WTC11 (cell line): ENCODE measurements around the gene MAN2B1. TPM values are rescaled to one million over a fixed set of nuclear protein-coding genes. Genes with fewer than 3 reads are reported as not detected.

ENCODE experiments used
- ATAC-seq: fragments of 200-7000 bp; cut with Tn5 transposase; 2 replicates; pipeline ENCODE4 v1.10.0; 2021; ENCODE audit warnings: mild to moderate bottlenecking, moderate library complexity
- CTCF ChIA-PET: fragments of 300-600 bp; sonication (Branson Sonifier 250); formaldehyde crosslinking; loops from one replicate; lab custom pipeline; 2021; ENCODE audit warnings: antibody characterized with exemption; lab: Charles Lee
- POLR2A ChIA-PET: fragments of 350-600 bp; sonication (Branson Sonifier 250); formaldehyde crosslinking; loops from one replicate; lab custom pipeline; 2021; ENCODE audit warnings: antibody characterized with exemption; lab: Charles Lee
- DNase-seq: peaks from one replicate; pipeline ENCODE4 v3.0.0; 2021; ENCODE audit warnings: low spot score
- H3K27ac Mint-ChIP-seq: 2 replicates; pipeline ENCODE4 v1.8.0; 2021; ENCODE audit warnings: mixed read lengths
- H3K27me3 Mint-ChIP-seq: 2 replicates; pipeline ENCODE4 v1.8.0; 2021; ENCODE audit warnings: low read depth, mild to moderate bottlenecking, moderate library complexity, mixed read lengths
- H3K36me3 Mint-ChIP-seq: 2 replicates; pipeline ENCODE4 v1.8.0; 2021; ENCODE audit warnings: mixed read lengths
- H3K4me1 Mint-ChIP-seq: 2 replicates; pipeline ENCODE4 v1.8.0; 2022; ENCODE audit warnings: mixed read lengths
- H3K4me3 Mint-ChIP-seq: 2 replicates; pipeline ENCODE4 v1.8.0; 2021; ENCODE audit warnings: mild to moderate bottlenecking, moderate library complexity, mixed read lengths
- H3K9me3 Mint-ChIP-seq: 2 replicates; pipeline ENCODE4 v1.8.0; 2021; ENCODE audit warnings: mixed read lengths
- ATF1 ChIP-seq: sonication (generic); formaldehyde crosslinking; IDR thresholded peaks from 2 replicates; pipeline ENCODE4 v1.8.1; 2023; ENCODE audit warnings: mild to moderate bottlenecking, moderate library complexity, missing genetic modification reagents
- CBFB ChIP-seq: sonication (generic); formaldehyde crosslinking; IDR thresholded peaks from 2 replicates; pipeline ENCODE4 v1.8.1; 2022; ENCODE audit warnings: mild to moderate bottlenecking, low read depth, missing genetic modification reagents
- FOXK1 ChIP-seq: sonication (generic); formaldehyde crosslinking; IDR thresholded peaks from 2 replicates; pipeline ENCODE4 v1.8.0; 2022; ENCODE audit warnings: mild to moderate bottlenecking, moderate library complexity, missing genetic modification reagents
- KAT7 ChIP-seq: sonication (generic); formaldehyde crosslinking; IDR thresholded peaks from 2 replicates; pipeline ENCODE4 v1.8.1; 2023; ENCODE audit warnings: missing genetic modification reagents, mild to moderate bottlenecking, borderline replicate concordance
- NR2C2 ChIP-seq: sonication (generic); formaldehyde crosslinking; IDR thresholded peaks from 2 replicates; pipeline ENCODE4 v1.8.0; 2022; ENCODE audit warnings: mild to moderate bottlenecking, missing genetic modification reagents
- OVOL2 ChIP-seq: fragments of 250-450 bp; sonication (Bioruptor Pico); IDR thresholded peaks from 2 replicates; pipeline ENCODE4 v1.9.0; 2021; ENCODE audit warnings: mild to moderate bottlenecking, borderline replicate concordance
- SOX15 ChIP-seq: fragments of 250-450 bp; sonication (Bioruptor Pico); IDR thresholded peaks from 2 replicates; pipeline ENCODE4 v1.9.0; 2021; ENCODE audit warnings: mild to moderate bottlenecking
- SP1 ChIP-seq: sonication (generic); formaldehyde crosslinking; conservative IDR thresholded peaks from 2 replicates; pipeline ENCODE4 v1.8.1; 2022; ENCODE audit warnings: missing genetic modification reagents
- ZNF121 ChIP-seq: sonication (generic); formaldehyde crosslinking; IDR thresholded peaks from 2 replicates; pipeline ENCODE4 v1.8.0; 2023; ENCODE audit warnings: missing genetic modification reagents
- ZNF219 ChIP-seq: sonication (generic); formaldehyde crosslinking; IDR thresholded peaks from 2 replicates; pipeline ENCODE4 v1.8.0; 2023; ENCODE audit warnings: missing genetic modification reagents, mild to moderate bottlenecking, borderline replicate concordance
- ZNF263 ChIP-seq: sonication (generic); formaldehyde crosslinking; IDR thresholded peaks from 2 replicates; pipeline ENCODE4 v1.8.1; 2022; ENCODE audit warnings: low read depth, mild to moderate bottlenecking, moderate library complexity, missing genetic modification reagents
- ZNF317 ChIP-seq: sonication (generic); formaldehyde crosslinking; IDR thresholded peaks from 2 replicates; pipeline ENCODE4 v1.8.1; 2023; ENCODE audit warnings: low read depth, mild to moderate bottlenecking, moderate library complexity, missing genetic modification reagents, borderline replicate concordance
- ZNF396 ChIP-seq: fragments of 250-450 bp; sonication (Bioruptor Pico); IDR thresholded peaks from 2 replicates; pipeline ENCODE4 v1.8.0; 2021; ENCODE audit warnings: mild to moderate bottlenecking, moderate library complexity, borderline replicate concordance
- ZNF671 ChIP-seq: fragments of 250-450 bp; sonication (Bioruptor Pico); IDR thresholded peaks from 2 replicates; pipeline ENCODE4 v1.8.0; 2021; ENCODE audit warnings: mild to moderate bottlenecking
- total RNA-seq: library from RNA; stranded (reverse); gene quantifications from 3 replicates; pipeline ENCODE4 v1.2.3, GENCODE V29; 2021
- TF ChIP-seq, protein P1 (sequence below): fragments of 200-600 bp; IDR thresholded peaks from 2 replicates; pipeline ENCODE4 v1.8.0; 2022; ENCODE audit warnings: antibody characterized with exemption
- TF ChIP-seq, protein P2 (sequence below): sonication (generic); formaldehyde crosslinking; IDR thresholded peaks from 2 replicates; pipeline ENCODE4 v1.8.1; 2023; ENCODE audit warnings: mild to moderate bottlenecking, missing genetic modification reagents, borderline replicate concordance
- TF ChIP-seq, protein P3 (sequence below): sonication (generic); formaldehyde crosslinking; IDR thresholded peaks from 2 replicates; pipeline ENCODE4 v1.8.0; 2022; ENCODE audit warnings: mild to moderate bottlenecking, missing genetic modification reagents
- TF ChIP-seq, protein P4 (sequence below): sonication (generic); formaldehyde crosslinking; IDR thresholded peaks from 2 replicates; pipeline ENCODE4 v1.8.0; 2023; ENCODE audit warnings: missing genetic modification reagents, mild to moderate bottlenecking, borderline replicate concordance
- TF ChIP-seq, protein P5 (sequence below): sonication (generic); formaldehyde crosslinking; IDR thresholded peaks from 2 replicates; pipeline ENCODE4 v1.8.1; 2023; ENCODE audit warnings: mild to moderate bottlenecking, missing genetic modification reagents, moderate library complexity
- TF ChIP-seq, protein P6 (sequence below): sonication (generic); formaldehyde crosslinking; IDR thresholded peaks from 2 replicates; pipeline ENCODE4 v1.8.1; 2022; ENCODE audit warnings: missing genetic modification reagents, borderline replicate concordance

The MAN2B1 gene
- total RNA-seq, 1 experiment from 2014 or later = 73.4 TPM

DNA sequence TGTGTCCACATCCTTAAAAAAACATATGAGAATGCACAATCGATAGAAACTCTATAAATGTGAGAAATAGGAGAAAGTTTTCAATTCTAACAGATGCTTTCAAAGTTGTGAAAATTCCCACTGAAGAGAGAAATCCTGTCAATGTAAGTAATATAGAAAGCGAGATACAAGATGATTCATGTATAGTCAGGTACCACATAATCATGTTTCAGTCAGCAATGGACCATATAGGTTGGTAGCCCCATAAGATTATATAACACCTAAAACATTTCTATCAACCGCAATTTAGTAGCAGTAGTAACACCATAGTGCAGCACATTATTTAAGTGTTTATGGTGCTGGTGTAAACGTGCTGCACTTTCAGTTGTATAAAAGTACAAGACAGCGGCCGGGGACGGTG is 37.3 kb downstream of the MAN2B1 start (continued):
- TF ChIP-seq, protein P1, sequence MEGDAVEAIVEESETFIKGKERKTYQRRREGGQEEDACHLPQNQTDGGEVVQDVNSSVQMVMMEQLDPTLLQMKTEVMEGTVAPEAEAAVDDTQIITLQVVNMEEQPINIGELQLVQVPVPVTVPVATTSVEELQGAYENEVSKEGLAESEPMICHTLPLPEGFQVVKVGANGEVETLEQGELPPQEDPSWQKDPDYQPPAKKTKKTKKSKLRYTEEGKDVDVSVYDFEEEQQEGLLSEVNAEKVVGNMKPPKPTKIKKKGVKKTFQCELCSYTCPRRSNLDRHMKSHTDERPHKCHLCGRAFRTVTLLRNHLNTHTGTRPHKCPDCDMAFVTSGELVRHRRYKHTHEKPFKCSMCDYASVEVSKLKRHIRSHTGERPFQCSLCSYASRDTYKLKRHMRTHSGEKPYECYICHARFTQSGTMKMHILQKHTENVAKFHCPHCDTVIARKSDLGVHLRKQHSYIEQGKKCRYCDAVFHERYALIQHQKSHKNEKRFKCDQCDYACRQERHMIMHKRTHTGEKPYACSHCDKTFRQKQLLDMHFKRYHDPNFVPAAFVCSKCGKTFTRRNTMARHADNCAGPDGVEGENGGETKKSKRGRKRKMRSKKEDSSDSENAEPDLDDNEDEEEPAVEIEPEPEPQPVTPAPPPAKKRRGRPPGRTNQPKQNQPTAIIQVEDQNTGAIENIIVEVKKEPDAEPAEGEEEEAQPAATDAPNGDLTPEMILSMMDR = no peak
- TF ChIP-seq, protein P2, sequence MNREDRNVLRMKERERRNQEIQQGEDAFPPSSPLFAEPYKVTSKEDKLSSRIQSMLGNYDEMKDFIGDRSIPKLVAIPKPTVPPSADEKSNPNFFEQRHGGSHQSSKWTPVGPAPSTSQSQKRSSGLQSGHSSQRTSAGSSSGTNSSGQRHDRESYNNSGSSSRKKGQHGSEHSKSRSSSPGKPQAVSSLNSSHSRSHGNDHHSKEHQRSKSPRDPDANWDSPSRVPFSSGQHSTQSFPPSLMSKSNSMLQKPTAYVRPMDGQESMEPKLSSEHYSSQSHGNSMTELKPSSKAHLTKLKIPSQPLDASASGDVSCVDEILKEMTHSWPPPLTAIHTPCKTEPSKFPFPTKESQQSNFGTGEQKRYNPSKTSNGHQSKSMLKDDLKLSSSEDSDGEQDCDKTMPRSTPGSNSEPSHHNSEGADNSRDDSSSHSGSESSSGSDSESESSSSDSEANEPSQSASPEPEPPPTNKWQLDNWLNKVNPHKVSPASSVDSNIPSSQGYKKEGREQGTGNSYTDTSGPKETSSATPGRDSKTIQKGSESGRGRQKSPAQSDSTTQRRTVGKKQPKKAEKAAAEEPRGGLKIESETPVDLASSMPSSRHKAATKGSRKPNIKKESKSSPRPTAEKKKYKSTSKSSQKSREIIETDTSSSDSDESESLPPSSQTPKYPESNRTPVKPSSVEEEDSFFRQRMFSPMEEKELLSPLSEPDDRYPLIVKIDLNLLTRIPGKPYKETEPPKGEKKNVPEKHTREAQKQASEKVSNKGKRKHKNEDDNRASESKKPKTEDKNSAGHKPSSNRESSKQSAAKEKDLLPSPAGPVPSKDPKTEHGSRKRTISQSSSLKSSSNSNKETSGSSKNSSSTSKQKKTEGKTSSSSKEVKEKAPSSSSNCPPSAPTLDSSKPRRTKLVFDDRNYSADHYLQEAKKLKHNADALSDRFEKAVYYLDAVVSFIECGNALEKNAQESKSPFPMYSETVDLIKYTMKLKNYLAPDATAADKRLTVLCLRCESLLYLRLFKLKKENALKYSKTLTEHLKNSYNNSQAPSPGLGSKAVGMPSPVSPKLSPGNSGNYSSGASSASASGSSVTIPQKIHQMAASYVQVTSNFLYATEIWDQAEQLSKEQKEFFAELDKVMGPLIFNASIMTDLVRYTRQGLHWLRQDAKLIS (CRISPR knock-in tag) = no peak
- TF ChIP-seq ATF1 (CRISPR knock-in tag) (no peak), NR2C2 (CRISPR knock-in tag) (no peak), KAT7 (CRISPR knock-in tag) (no peak), SOX15 (CRISPR knock-in tag) (no peak)

DNA sequence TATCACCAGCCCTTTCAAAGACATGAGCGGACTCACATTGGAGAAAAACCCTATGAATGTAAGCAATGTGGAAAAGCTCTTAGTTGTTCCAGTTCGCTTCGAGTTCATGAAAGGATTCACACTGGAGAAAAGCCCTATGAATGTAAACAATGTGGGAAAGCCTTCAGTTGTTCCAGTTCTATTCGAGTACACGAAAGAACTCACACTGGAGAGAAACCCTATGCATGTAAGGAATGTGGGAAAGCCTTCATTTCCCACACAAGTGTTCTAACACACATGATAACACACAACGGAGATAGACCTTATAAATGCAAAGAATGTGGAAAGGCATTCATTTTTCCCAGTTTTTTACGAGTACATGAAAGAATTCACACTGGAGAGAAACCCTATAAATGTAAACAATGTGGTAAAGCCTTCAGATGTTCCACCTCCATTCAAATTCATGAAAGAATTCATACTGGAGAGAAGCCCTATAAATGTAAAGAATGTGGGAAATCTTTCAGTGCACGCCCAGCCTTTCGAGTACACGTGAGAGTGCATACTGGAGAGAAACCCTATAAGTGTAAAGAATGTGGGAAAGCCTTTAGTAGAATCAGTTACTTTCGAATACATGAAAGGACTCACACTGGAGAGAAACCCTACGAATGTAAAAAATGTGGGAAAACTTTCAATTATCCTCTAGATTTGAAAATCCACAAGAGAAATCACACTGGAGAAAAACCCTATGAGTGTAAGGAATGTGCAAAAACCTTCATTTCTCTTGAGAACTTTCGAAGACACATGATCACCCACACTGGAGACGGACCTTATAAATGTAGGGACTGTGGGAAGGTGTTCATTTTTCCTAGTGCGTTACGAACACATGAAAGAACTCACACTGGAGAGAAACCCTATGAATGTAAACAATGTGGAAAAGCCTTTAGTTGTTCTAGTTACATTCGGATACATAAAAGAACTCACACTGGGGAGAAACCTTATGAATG is 38.2 kb downstream of the MAN2B1 start:
- Mint-ChIP-seq H3K27me3 (no peaks in the 10 kb centered on the region; the same call in 1 of the 2 replicates), H3K9me3 (peaks cover 31% of the 10 kb centered on the region), H3K27ac (no peak overlapping the region), H3K36me3 (peaks cover 72% of the 10 kb centered on the region), H3K4me3 (no peak overlapping the region), H3K4me1 (no peaks in the 10 kb centered on the region)
- ChIA-PET CTCF (interaction anchor here (1.0 kb wide), 1 partner anchor 19 kb away, joined by 4 read pairs; no protein-coding TSS in a partner anchor), POLR2A (no interaction called here)
- no peak for ATAC-seq
- DNase-seq = no peak
- no peak for TF ChIP-seq CBFB (CRISPR knock-in tag)
- no peak for TF ChIP-seq ZNF121
- no peak for TF ChIP-seq FOXK1 (CRISPR knock-in tag)
- TF ChIP-seq ZNF263 (CRISPR knock-in tag) = no peak
- TF ChIP-seq, protein P3, sequence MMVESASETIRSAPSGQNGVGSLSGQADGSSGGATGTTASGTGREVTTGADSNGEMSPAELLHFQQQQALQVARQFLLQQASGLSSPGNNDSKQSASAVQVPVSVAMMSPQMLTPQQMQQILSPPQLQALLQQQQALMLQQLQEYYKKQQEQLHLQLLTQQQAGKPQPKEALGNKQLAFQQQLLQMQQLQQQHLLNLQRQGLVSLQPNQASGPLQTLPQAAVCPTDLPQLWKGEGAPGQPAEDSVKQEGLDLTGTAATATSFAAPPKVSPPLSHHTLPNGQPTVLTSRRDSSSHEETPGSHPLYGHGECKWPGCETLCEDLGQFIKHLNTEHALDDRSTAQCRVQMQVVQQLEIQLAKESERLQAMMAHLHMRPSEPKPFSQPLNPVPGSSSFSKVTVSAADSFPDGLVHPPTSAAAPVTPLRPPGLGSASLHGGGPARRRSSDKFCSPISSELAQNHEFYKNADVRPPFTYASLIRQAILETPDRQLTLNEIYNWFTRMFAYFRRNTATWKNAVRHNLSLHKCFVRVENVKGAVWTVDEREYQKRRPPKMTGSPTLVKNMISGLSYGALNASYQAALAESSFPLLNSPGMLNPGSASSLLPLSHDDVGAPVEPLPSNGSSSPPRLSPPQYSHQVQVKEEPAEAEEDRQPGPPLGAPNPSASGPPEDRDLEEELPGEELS (CRISPR knock-in tag) = no peak
- TF ChIP-seq, protein P4, sequence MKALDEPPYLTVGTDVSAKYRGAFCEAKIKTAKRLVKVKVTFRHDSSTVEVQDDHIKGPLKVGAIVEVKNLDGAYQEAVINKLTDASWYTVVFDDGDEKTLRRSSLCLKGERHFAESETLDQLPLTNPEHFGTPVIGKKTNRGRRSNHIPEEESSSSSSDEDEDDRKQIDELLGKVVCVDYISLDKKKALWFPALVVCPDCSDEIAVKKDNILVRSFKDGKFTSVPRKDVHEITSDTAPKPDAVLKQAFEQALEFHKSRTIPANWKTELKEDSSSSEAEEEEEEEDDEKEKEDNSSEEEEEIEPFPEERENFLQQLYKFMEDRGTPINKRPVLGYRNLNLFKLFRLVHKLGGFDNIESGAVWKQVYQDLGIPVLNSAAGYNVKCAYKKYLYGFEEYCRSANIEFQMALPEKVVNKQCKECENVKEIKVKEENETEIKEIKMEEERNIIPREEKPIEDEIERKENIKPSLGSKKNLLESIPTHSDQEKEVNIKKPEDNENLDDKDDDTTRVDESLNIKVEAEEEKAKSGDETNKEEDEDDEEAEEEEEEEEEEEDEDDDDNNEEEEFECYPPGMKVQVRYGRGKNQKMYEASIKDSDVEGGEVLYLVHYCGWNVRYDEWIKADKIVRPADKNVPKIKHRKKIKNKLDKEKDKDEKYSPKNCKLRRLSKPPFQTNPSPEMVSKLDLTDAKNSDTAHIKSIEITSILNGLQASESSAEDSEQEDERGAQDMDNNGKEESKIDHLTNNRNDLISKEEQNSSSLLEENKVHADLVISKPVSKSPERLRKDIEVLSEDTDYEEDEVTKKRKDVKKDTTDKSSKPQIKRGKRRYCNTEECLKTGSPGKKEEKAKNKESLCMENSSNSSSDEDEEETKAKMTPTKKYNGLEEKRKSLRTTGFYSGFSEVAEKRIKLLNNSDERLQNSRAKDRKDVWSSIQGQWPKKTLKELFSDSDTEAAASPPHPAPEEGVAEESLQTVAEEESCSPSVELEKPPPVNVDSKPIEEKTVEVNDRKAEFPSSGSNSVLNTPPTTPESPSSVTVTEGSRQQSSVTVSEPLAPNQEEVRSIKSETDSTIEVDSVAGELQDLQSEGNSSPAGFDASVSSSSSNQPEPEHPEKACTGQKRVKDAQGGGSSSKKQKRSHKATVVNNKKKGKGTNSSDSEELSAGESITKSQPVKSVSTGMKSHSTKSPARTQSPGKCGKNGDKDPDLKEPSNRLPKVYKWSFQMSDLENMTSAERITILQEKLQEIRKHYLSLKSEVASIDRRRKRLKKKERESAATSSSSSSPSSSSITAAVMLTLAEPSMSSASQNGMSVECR (CRISPR knock-in tag) = no peak
- TF ChIP-seq ZNF219 (CRISPR knock-in tag) = no peak
- no peak for TF ChIP-seq KAT7 (CRISPR knock-in tag)
- TF ChIP-seq, protein P5, sequence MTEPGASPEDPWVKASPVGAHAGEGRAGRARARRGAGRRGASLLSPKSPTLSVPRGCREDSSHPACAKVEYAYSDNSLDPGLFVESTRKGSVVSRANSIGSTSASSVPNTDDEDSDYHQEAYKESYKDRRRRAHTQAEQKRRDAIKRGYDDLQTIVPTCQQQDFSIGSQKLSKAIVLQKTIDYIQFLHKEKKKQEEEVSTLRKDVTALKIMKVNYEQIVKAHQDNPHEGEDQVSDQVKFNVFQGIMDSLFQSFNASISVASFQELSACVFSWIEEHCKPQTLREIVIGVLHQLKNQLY (CRISPR knock-in tag) = no peak
- no peak for TF ChIP-seq ZNF396
- no peak for TF ChIP-seq ZNF317
- TF ChIP-seq ZNF671 (CRISPR knock-in tag) = no peak
- TF ChIP-seq, protein P6, sequence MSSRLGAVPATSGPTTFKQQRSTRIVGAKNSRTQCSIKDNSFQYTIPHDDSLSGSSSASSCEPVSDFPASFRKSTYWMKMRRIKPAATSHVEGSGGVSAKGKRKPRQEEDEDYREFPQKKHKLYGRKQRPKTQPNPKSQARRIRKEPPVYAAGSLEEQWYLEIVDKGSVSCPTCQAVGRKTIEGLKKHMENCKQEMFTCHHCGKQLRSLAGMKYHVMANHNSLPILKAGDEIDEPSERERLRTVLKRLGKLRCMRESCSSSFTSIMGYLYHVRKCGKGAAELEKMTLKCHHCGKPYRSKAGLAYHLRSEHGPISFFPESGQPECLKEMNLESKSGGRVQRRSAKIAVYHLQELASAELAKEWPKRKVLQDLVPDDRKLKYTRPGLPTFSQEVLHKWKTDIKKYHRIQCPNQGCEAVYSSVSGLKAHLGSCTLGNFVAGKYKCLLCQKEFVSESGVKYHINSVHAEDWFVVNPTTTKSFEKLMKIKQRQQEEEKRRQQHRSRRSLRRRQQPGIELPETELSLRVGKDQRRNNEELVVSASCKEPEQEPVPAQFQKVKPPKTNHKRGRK (CRISPR knock-in tag) = no peak
- TF ChIP-seq OVOL2 (CRISPR knock-in tag) = no peak
- no peak for TF ChIP-seq SP1
